Uterus (tissue), 2 donors: Measurements from ENCODE around the gene ST8SIA1.

Experiments
- POLR2A ChIP-seq, 2 donors: fragments of 450-650 bp; IDR thresholded peaks; one replicate each; pipeline ENCODE4 v1.6.1; 2016; ENCODE audit warnings: antibody characterized with exemption in 2 of 2, mild to moderate bottlenecking in 1 of 2, moderate library complexity in 1 of 2
- TF ChIP-seq, protein P1 (sequence below), 4 experiments: fragments of 200-600 bp in 2 of 4; fragments of 450-650 bp in 2 of 4; sonication (generic) in 2 of 4; IDR thresholded peaks; one replicate each; pipeline ENCODE4 v1.5.1; 2016 to 2019; ENCODE audit warnings: antibody characterized with exemption in 4 of 4, mild to moderate bottlenecking in 2 of 4, moderate library complexity in 1 of 4

DNA sequence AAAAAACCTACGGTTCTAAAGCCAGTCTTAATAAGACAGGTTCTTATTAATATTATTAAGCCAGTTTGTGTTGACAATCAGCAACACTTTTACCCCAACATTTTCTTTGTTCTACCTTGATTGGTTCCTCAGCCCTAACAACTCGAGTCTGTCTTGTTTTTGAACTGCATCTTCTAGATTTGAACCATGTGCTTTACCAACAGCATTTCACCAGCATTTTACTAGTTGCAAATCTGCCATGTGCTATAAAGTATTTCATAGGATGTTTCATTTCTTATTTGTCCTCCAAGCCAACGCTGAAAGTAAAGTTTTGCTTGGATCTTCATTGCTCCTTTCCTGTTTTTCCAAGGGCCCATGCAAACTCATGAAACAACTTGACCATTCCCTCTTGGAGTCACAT, 133.4 kb downstream of the ST8SIA1 start:
- TF ChIP-seq, protein P1, sequence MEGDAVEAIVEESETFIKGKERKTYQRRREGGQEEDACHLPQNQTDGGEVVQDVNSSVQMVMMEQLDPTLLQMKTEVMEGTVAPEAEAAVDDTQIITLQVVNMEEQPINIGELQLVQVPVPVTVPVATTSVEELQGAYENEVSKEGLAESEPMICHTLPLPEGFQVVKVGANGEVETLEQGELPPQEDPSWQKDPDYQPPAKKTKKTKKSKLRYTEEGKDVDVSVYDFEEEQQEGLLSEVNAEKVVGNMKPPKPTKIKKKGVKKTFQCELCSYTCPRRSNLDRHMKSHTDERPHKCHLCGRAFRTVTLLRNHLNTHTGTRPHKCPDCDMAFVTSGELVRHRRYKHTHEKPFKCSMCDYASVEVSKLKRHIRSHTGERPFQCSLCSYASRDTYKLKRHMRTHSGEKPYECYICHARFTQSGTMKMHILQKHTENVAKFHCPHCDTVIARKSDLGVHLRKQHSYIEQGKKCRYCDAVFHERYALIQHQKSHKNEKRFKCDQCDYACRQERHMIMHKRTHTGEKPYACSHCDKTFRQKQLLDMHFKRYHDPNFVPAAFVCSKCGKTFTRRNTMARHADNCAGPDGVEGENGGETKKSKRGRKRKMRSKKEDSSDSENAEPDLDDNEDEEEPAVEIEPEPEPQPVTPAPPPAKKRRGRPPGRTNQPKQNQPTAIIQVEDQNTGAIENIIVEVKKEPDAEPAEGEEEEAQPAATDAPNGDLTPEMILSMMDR (IDR thresholded peaks at IDR 0.05): no peak
- no peak for TF ChIP-seq POLR2A (IDR thresholded peaks at IDR 0.05)
